Measurements from ENCODE around the gene INPP4B.
"Not testable (repeated sequence)": the region's sequence is repeated elsewhere in the genome, so short reads cannot be mapped to it uniquely, and the experiment has no call there.

Gene INPP4B

GRCh38 chr4:142406917-142407501 is 439.1 kb downstream of the INPP4B start:
- no peak for DNase-seq

GRCh38 chr4:142406499-142406835 is 439.6 kb downstream of the INPP4B start:
- DNase-seq: no peak

GRCh38 chr4:142405695-142406498 is 440.2 kb downstream of the INPP4B start:
- DNase-seq: peak; percentile 45

- DNase-seq: peak; percentile 75
These were observed 440.9 kb downstream of the INPP4B start for GRCh38 chr4:142405021-142405694.

- no peak for DNase-seq
These were observed 441.9 kb downstream of the INPP4B start for GRCh38 chr4:142404191-142404611.

GRCh38 chr4:142402900-142403299 is 443.2 kb downstream of the INPP4B start:
- DNase-seq: no peak

GRCh38 chr4:142402156-142402555 is 443.9 kb downstream of the INPP4B start:
- DNase-seq: no peak

GRCh38 chr4:142397364-142397991 is 448.6 kb downstream of the INPP4B start:
- DNase-seq: not testable (repeated sequence)

- no peak for DNase-seq
These were observed 449.8 kb downstream of the INPP4B start for GRCh38 chr4:142396279-142396678.

- no peak for DNase-seq
These were observed 453.0 kb downstream of the INPP4B start for GRCh38 chr4:142393127-142393526.

- DNase-seq: no peak
These were observed 459.2 kb downstream of the INPP4B start for GRCh38 chr4:142386856-142387255.

GRCh38 chr4:142386449-142386848 is 459.7 kb downstream of the INPP4B start:
- no peak for DNase-seq

GRCh38 chr4:142383800-142384470 is 462.2 kb downstream of the INPP4B start:
- DNase-seq: no peak

- DNase-seq: no peak
These were observed 462.7 kb downstream of the INPP4B start for GRCh38 chr4:142383354-142383753.

- no peak for DNase-seq
These were observed 466.0 kb downstream of the INPP4B start for GRCh38 chr4:142380052-142380602.

- DNase-seq: no peak
These were observed 466.6 kb downstream of the INPP4B start for GRCh38 chr4:142379277-142380051.

- DNase-seq: no peak
These were observed 467.9 kb downstream of the INPP4B start for GRCh38 chr4:142378179-142378578.

GRCh38 chr4:142377342-142378091 is 468.6 kb downstream of the INPP4B start:
- DNase-seq: no peak

- DNase-seq: no peak
These were observed 469.9 kb downstream of the INPP4B start for GRCh38 chr4:142376204-142376603.

- DNase-seq: no peak
These were observed 472.5 kb downstream of the INPP4B start for GRCh38 chr4:142373610-142374009.

All from right kidney (tissue), 1 donor.